ENCODE measurements around the gene LGALS9B. TPM values are rescaled to one million over a fixed set of nuclear protein-coding genes. Genes with fewer than 3 reads are reported as not detected.
"Not testable (repeated sequence)": the region's sequence is repeated elsewhere in the genome, so short reads cannot be mapped to it uniquely, and the experiment has no call there.

LGALS9B gene
- total RNA-seq, 2 donors from 2014 or later, result not detected

GRCh38 chr17:20450852-20451251 lies 16.5 kb downstream of the LGALS9B start:
- not testable (repeated sequence) for H3K4me1 ChIP-seq; H3K9me3 ChIP-seq; H3K36me3 ChIP-seq; H3K4me3 ChIP-seq; H3K27ac ChIP-seq; H3K27me3 ChIP-seq; DNase-seq (ENCODE audit: low spot score)

- H3K27me3 ChIP-seq; H3K9me3 ChIP-seq; H3K36me3 ChIP-seq; H3K27ac ChIP-seq; H3K4me1 ChIP-seq; H3K4me3 ChIP-seq; DNase-seq (ENCODE audit: low spot score): not testable (repeated sequence)
These were observed 19.6 kb downstream of the LGALS9B start for GRCh38 chr17:20447534-20448321.

- H3K36me3 ChIP-seq; H3K4me1 ChIP-seq; H3K4me3 ChIP-seq; H3K9me3 ChIP-seq; H3K27ac ChIP-seq; DNase-seq (ENCODE audit: low spot score); H3K27me3 ChIP-seq: not testable (repeated sequence)
These were observed 20.4 kb downstream of the LGALS9B start for GRCh38 chr17:20446895-20447294.

- not testable (repeated sequence) for DNase-seq (ENCODE audit: low spot score); H3K9me3 ChIP-seq; H3K27ac ChIP-seq; H3K36me3 ChIP-seq; H3K4me3 ChIP-seq; H3K27me3 ChIP-seq; H3K4me1 ChIP-seq
These were observed 22.6 kb downstream of the LGALS9B start for GRCh38 chr17:20444581-20445236.

- DNase-seq (ENCODE audit: low spot score); H3K27ac ChIP-seq: not testable (repeated sequence)
These were observed 23.2 kb downstream of the LGALS9B start for GRCh38 chr17:20444173-20444572.

GRCh38 chr17:20443632-20444031 lies 23.7 kb downstream of the LGALS9B start:
- not testable (repeated sequence) for H3K9me3 ChIP-seq; H3K36me3 ChIP-seq; H3K27me3 ChIP-seq; H3K27ac ChIP-seq; H3K4me1 ChIP-seq; DNase-seq (ENCODE audit: low spot score); H3K4me3 ChIP-seq

More at GRCh38 chr17:20444173-20444572, 23.2 kb downstream of the LGALS9B start:
- not testable (repeated sequence) for H3K36me3 ChIP-seq, H3K4me3 ChIP-seq, H3K4me1 ChIP-seq, H3K9me3 ChIP-seq, H3K27me3 ChIP-seq

- not testable (repeated sequence) for H3K4me3 ChIP-seq; H3K27ac ChIP-seq; H3K27me3 ChIP-seq; DNase-seq (ENCODE audit: low spot score); H3K4me1 ChIP-seq; H3K9me3 ChIP-seq; H3K36me3 ChIP-seq
These were observed 26.7 kb downstream of the LGALS9B start for GRCh38 chr17:20440665-20441064.

GRCh38 chr17:20435166-20435565 lies 32.2 kb downstream of the LGALS9B start:
- not testable (repeated sequence) for DNase-seq (ENCODE audit: low spot score); H3K9me3 ChIP-seq; H3K36me3 ChIP-seq; H3K4me3 ChIP-seq; H3K4me1 ChIP-seq; H3K27ac ChIP-seq; H3K27me3 ChIP-seq

- not testable (repeated sequence) for DNase-seq (ENCODE audit: low spot score); H3K27me3 ChIP-seq; H3K36me3 ChIP-seq
These were observed 34.0 kb downstream of the LGALS9B start for GRCh38 chr17:20433382-20433781.

GRCh38 chr17:20427264-20427663 lies 40.1 kb downstream of the LGALS9B start:
- H3K27ac ChIP-seq; H3K36me3 ChIP-seq; H3K4me1 ChIP-seq; H3K4me3 ChIP-seq; DNase-seq (ENCODE audit: low spot score); H3K27me3 ChIP-seq; H3K9me3 ChIP-seq: not testable (repeated sequence)

More at GRCh38 chr17:20433382-20433781, 34.0 kb downstream of the LGALS9B start:
- H3K9me3 ChIP-seq, H3K27ac ChIP-seq, H3K4me1 ChIP-seq, H3K4me3 ChIP-seq: not testable (repeated sequence)

GRCh38 chr17:20422826-20423225 lies 44.5 kb downstream of the LGALS9B start:
- not testable (repeated sequence) for H3K4me3 ChIP-seq; H3K9me3 ChIP-seq; H3K36me3 ChIP-seq; H3K27me3 ChIP-seq; H3K27ac ChIP-seq; H3K4me1 ChIP-seq; DNase-seq (ENCODE audit: low spot score)

- not testable (repeated sequence) for H3K36me3 ChIP-seq; DNase-seq (ENCODE audit: low spot score); H3K27me3 ChIP-seq
These were observed 48.5 kb downstream of the LGALS9B start for GRCh38 chr17:20418838-20419237.

GRCh38 chr17:20417492-20418080 lies 49.8 kb downstream of the LGALS9B start:
- H3K27ac ChIP-seq; H3K4me3 ChIP-seq; H3K4me1 ChIP-seq; H3K27me3 ChIP-seq; H3K9me3 ChIP-seq; DNase-seq (ENCODE audit: low spot score); H3K36me3 ChIP-seq: not testable (repeated sequence)

More at GRCh38 chr17:20418838-20419237, 48.5 kb downstream of the LGALS9B start:
- not testable (repeated sequence) for H3K4me3 ChIP-seq, H3K27ac ChIP-seq, H3K4me1 ChIP-seq, H3K9me3 ChIP-seq

GRCh38 chr17:20416381-20416911 lies 50.9 kb downstream of the LGALS9B start:
- not testable (repeated sequence) for DNase-seq (ENCODE audit: low spot score); H3K4me3 ChIP-seq; H3K9me3 ChIP-seq; H3K27ac ChIP-seq; H3K27me3 ChIP-seq; H3K4me1 ChIP-seq; H3K36me3 ChIP-seq

- H3K9me3 ChIP-seq; H3K4me1 ChIP-seq; H3K36me3 ChIP-seq; H3K27me3 ChIP-seq; H3K4me3 ChIP-seq; H3K27ac ChIP-seq; DNase-seq (ENCODE audit: low spot score): not testable (repeated sequence)
These were observed 51.9 kb downstream of the LGALS9B start for GRCh38 chr17:20415479-20415878.

Measured in right atrium auricular region (tissue), 2 donors.